Renal cortical epithelial cell (primary cell): Measurements from ENCODE around the gene XRRA1. TPM values are rescaled to one million over a fixed set of nuclear protein-coding genes. Genes with fewer than 3 reads are reported as not detected.

ENCODE experiments used
- DNase-seq: peaks from one replicate; pipeline ENCODE4 v3.0.0-alpha.2; 2011; ENCODE audit warnings: low read depth
- total RNA-seq: library from RNA; depleted of rRNA; stranded (reverse); fragments of >200 nt; gene quantifications from 2 replicates; pipeline ENCODE4 v1.2.3, GENCODE V29; 2014

The XRRA1 gene
- total RNA-seq, 1 donor from 2014 or later = 37.0 TPM

GRCh38 chr11:74950374-74950969 is 1.6 kb upstream of the XRRA1 start:
- DNase-seq = peak; percentile 61

GRCh38 chr11:74949753-74950137 is 854 bp upstream of the XRRA1 start:
- DNase-seq = no peak

- peak; percentile 23 for DNase-seq
Measured at GRCh38 chr11:74948546-74948897, 369 bp downstream of the XRRA1 start.

- DNase-seq = no peak
Measured at GRCh38 chr11:74942073-74942759, 6.7 kb downstream of the XRRA1 start.

GRCh38 chr11:74941492-74941891 is 7.4 kb downstream of the XRRA1 start:
- no peak for DNase-seq

- no peak for DNase-seq
Measured at GRCh38 chr11:74937696-74938475, 11.0 kb downstream of the XRRA1 start.

- DNase-seq = no peak
Measured at GRCh38 chr11:74936976-74937375, 11.9 kb downstream of the XRRA1 start.

GRCh38 chr11:74936087-74936486 is 12.8 kb downstream of the XRRA1 start:
- DNase-seq = no peak

- no peak for DNase-seq
Measured at GRCh38 chr11:74935285-74935684, 13.6 kb downstream of the XRRA1 start.

- no peak for DNase-seq
Measured at GRCh38 chr11:74933765-74934164, 15.1 kb downstream of the XRRA1 start.

GRCh38 chr11:74932797-74933196 is 16.1 kb downstream of the XRRA1 start:
- DNase-seq = peak; percentile 74

- DNase-seq = no peak
Measured at GRCh38 chr11:74932169-74932568, 16.7 kb downstream of the XRRA1 start.

- peak; percentile 89 for DNase-seq
Measured at GRCh38 chr11:74929431-74930363, 19.2 kb downstream of the XRRA1 start.

- DNase-seq = no peak
Measured at GRCh38 chr11:74927496-74927895, 21.4 kb downstream of the XRRA1 start.

- DNase-seq = no peak
Measured at GRCh38 chr11:74926304-74927030, 22.4 kb downstream of the XRRA1 start.

- no peak for DNase-seq
Measured at GRCh38 chr11:74925281-74925680, 23.6 kb downstream of the XRRA1 start.

GRCh38 chr11:74923125-74923524 is 25.8 kb downstream of the XRRA1 start:
- DNase-seq = no peak

- no peak for DNase-seq
Measured at GRCh38 chr11:74909812-74910211, 39.1 kb downstream of the XRRA1 start.

- no peak for DNase-seq
Measured at GRCh38 chr11:74909385-74909784, 39.5 kb downstream of the XRRA1 start.

- DNase-seq = no peak
Measured at GRCh38 chr11:74905326-74905725, 43.6 kb downstream of the XRRA1 start.

- no peak for DNase-seq
Measured at GRCh38 chr11:74902342-74902741, 46.5 kb downstream of the XRRA1 start.
